Upper lobe of left lung (tissue), 6 donors: ENCODE data around the gene RGS9. TPM values are rescaled to one million over a fixed set of nuclear protein-coding genes. Genes with fewer than 3 reads are reported as not detected.
A peak's percentile ranks its signal among the peaks of the same experiment; 100 is the strongest.

Experiments
- ATAC-seq, 2 donors: fragments of 200-7000 bp; cut with Tn5 transposase; one replicate each; pipeline ENCODE4 v1.9.1; 2022; ENCODE audit warnings: mild to moderate bottlenecking in 2 of 2, moderate library complexity in 2 of 2; ENCODE audit not compliant: low FRiP score in 2 of 2
- DNase-seq, 2 donors: peaks; one replicate each; pipeline ENCODE4 v3.0.0-alpha.2; 2019 to 2020
- H3K27ac ChIP-seq, 4 donors: fragments of 200-600 bp; sonication (generic); one replicate each; pipeline ENCODE4 v1.5.1; 2016 to 2019
- H3K27me3 ChIP-seq, 4 donors: fragments of 200-600 bp; sonication (generic); one replicate each; pipeline ENCODE4 v1.5.1; 2017 to 2019
- H3K36me3 ChIP-seq, 4 donors: fragments of 200-600 bp; sonication (generic); one replicate each; pipeline ENCODE4 v1.5.1; 2016 to 2019
- H3K4me1 ChIP-seq, 4 donors: fragments of 200-600 bp; sonication (generic); one replicate each; pipeline ENCODE4 v1.5.1; 2018 to 2019
- H3K4me3 ChIP-seq, 4 donors: fragments of 200-600 bp; sonication (generic); one replicate each; pipeline ENCODE4 v1.5.1; 2017 to 2019; ENCODE audit warnings: mild to moderate bottlenecking in 2 of 4, moderate library complexity in 1 of 4
- H3K9me3 ChIP-seq, 4 donors: fragments of 200-600 bp; sonication (generic); one replicate each; pipeline ENCODE4 v1.5.1; 2018 to 2019
- CTCF ChIP-seq, 6 experiments: fragments of 450-650 bp in 4 of 6; fragments of 200-600 bp in 2 of 6; sonication (generic) in 2 of 6; IDR thresholded peaks; one replicate each; pipeline ENCODE4 v1.5.1; 2016 to 2019; ENCODE audit warnings: antibody characterized with exemption in 6 of 6
- EP300 ChIP-seq, 4 donors: sonication (generic); formaldehyde crosslinking; IDR thresholded peaks; one replicate each; pipeline ENCODE4 v1.5.1; 2017; ENCODE audit warnings: antibody characterized with exemption in 4 of 4, control low read depth in 2 of 4
- POLR2A ChIP-seq, 4 donors: fragments of 450-650 bp; IDR thresholded peaks; one replicate each; pipeline ENCODE4 v1.5.1; 2016 to 2017; ENCODE audit warnings: antibody characterized with exemption in 4 of 4, mild to moderate bottlenecking in 2 of 4
- POLR2AphosphoS5 ChIP-seq, 2 donors: sonication (generic); formaldehyde crosslinking; IDR thresholded peaks; one replicate each; pipeline ENCODE4 v1.5.1; 2017; ENCODE audit warnings: antibody characterized with exemption in 2 of 2
- WGBS, 2 donors: methylation state at CpG; one replicate each; pipeline ENCODE4 v1.1.5; 2017 to 2018; 5-methylcytosine and 5-hydroxymethylcytosine counted together
- total RNA-seq, 6 donors: library from RNA; depleted of rRNA in 4 of 6; stranded (reverse); fragments of >200 nt in 4 of 6; gene quantifications; one replicate each; pipeline versions ENCODE4 v1.1.0 to v1.2.1, GENCODE V29; 2016 to 2021
- donor health status: DM: no; HTN: no; CAD: no; lungs with moderate emphysema.
- donor health status: DM: no; HTN: yes; CAD: no; lungs with severe emphysema.

RGS9 gene
- total RNA-seq, 6 donors from 2014 or later = 3.9 to 16.2 (median 8.1) TPM

DNA sequence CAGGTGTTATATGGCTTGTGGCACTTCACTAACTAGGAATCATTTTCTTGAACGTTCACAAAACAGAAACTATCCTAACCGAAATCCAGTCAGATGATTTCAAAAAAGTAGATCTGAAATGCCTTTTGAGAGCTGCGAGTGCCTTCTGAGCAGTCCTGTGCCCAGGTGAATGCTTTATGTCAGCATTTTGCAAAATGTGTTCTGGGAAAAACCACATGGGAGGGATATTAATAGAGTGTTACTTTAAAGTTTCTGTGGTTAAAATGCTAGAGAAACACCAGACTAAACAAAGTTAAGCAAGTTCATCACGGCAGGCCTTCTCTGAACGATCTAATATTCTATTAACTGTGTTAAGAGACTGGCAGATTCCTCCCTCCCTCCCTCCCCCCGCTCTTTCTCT lies 15.8 kb upstream of the RGS9 start:
- no peaks in the 10 kb centered on the region for H3K9me3 ChIP-seq
- H3K4me1 ChIP-seq = peaks cover 5 to 11% (median 9%) of the 10 kb centered on the region in 4 donors
- H3K27me3 ChIP-seq = no peaks in the 10 kb centered on the region
- 48 to 52% methylated on average over 6 of the region's 6 CpGs for WGBS, 2 donors
- no peaks in the 10 kb centered on the region for H3K36me3 ChIP-seq
- no peak overlapping the region for H3K4me3 ChIP-seq
- ATAC-seq (no peak), DNase-seq (no peak)
- H3K27ac ChIP-seq = no peak overlapping the region
- TF ChIP-seq CTCF (IDR thresholded peaks at IDR 0.05) = no peak
- TF ChIP-seq EP300 (IDR thresholded peaks at IDR 0.05) = no peak
- TF ChIP-seq POLR2A (IDR thresholded peaks at IDR 0.05) = no peak
- no peak for TF ChIP-seq POLR2AphosphoS5 (IDR thresholded peaks at IDR 0.05)

DNA sequence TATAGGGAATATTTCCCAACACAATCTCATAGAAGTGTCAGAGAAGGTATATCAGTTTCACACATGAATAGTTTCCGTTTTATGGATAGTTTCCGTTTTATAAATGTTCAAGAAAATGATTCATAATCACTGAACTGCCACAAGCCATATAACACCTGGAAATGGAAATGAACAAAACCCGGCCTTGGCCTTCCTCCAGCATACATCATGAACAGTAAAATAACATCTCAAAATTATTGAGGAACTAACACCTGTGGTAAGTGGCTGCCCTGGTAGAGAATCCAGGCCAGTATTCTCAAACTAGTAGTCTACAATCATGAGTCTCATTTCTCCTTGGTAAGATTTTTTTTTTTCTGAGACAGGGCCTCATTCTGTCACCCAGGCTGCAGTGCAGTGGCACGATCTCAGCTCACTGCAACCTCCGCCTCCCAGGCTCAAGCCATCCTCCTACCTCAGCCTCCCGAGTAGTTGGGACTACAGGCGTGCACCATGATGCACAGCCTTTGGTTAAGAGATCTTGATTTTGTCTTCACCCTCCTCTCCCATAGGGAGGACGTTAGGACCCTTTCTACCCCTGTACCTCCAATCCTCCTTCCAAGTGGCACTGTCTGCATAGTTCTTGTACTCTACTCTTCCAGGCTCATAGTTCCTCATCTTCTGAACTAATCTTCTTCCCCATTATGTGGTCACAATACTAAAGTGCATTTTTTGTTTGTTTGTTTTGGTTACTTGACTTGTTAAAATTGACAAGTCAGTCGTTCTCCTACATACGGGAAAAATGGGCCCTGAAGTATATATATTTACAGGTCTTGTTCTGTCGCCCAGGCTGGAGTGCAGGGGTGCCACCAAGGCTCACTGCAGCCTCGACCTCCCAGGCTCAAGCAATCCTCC lies 15.0 kb upstream of the RGS9 start:
- Histone ChIP-seq H3K9me3 (no peaks in the 10 kb centered on the region), H3K27me3 (no peaks in the 10 kb centered on the region), H3K36me3 (no peaks in the 10 kb centered on the region), H3K4me3 (peak overlapping the region in 3 of 4 donors; percentile 56 to 83 (median 72)), H3K4me1 (peaks cover 5 to 11% (median 9%) of the 10 kb centered on the region in 4 donors), H3K27ac (peak overlapping the region in 3 of 4 donors; percentile 90 to 93 (median 93))
- 74 to 77% methylated on average over 12 of the region's 12 CpGs for WGBS, 2 donors
- no peak for TF ChIP-seq POLR2AphosphoS5 (IDR thresholded peaks at IDR 0.05)
- no peak for TF ChIP-seq EP300 (IDR thresholded peaks at IDR 0.05)
- TF ChIP-seq POLR2A (IDR thresholded peaks at IDR 0.05) = no peak
- no peak for TF ChIP-seq CTCF (IDR thresholded peaks at IDR 0.05)
- DNase-seq = no peak
- ATAC-seq = peak in 1 of 2 donors; percentile 5

GRCh38 chr17:65122836-65123756 lies 14.1 kb upstream of the RGS9 start:
- peak overlapping the region; percentile 56 to 83 (median 64) for H3K4me3 ChIP-seq
- H3K4me1 ChIP-seq = peaks cover 5 to 11% (median 9%) of the 10 kb centered on the region in 4 donors
- peak; percentile 39 to 45 for TF ChIP-seq POLR2AphosphoS5 (IDR thresholded peaks at IDR 0.05)
- TF ChIP-seq CTCF (IDR thresholded peaks at IDR 0.05) = no peak
- TF ChIP-seq POLR2A (IDR thresholded peaks at IDR 0.05) = peak in 2 of 4 donors; percentile 56 to 73
- H3K27me3 ChIP-seq = no peaks in the 10 kb centered on the region
- 10 to 15% methylated on average over 29 to 55 of the region's 55 CpGs for WGBS, 2 donors
- peak; percentile 91 to 96 for ATAC-seq
- H3K36me3 ChIP-seq = no peaks in the 10 kb centered on the region
- peak; percentile 87 to 91 for DNase-seq
- H3K27ac ChIP-seq = peak overlapping the region; percentile 89 to 93 (median 92)
- no peaks in the 10 kb centered on the region for H3K9me3 ChIP-seq

GRCh38 chr17:65123757-65124675 lies 13.2 kb upstream of the RGS9 start:
- H3K9me3 ChIP-seq = no peaks in the 10 kb centered on the region
- peak overlapping the region in 3 of 4 donors; percentile 56 to 83 (median 72) for H3K4me3 ChIP-seq
- TF ChIP-seq EP300 (IDR thresholded peaks at IDR 0.05) = no peak
- TF ChIP-seq POLR2A (IDR thresholded peaks at IDR 0.05) = no peak
- TF ChIP-seq POLR2AphosphoS5 (IDR thresholded peaks at IDR 0.05) = no peak
- TF ChIP-seq CTCF (IDR thresholded peaks at IDR 0.05) = no peak
- ATAC-seq (no peak), DNase-seq (no peak)
- peak overlapping the region; percentile 89 to 93 (median 92) for H3K27ac ChIP-seq
- H3K36me3 ChIP-seq = no peaks in the 10 kb centered on the region
- no peaks in the 10 kb centered on the region for H3K27me3 ChIP-seq
- peaks cover 5 to 11% (median 9%) of the 10 kb centered on the region in 4 donors for H3K4me1 ChIP-seq
- 66 to 74% methylated on average over 9 of the region's 9 CpGs for WGBS, 2 donors
